Prostate gland (tissue), 2 donors: Measurements from ENCODE around the gene TTC27. TPM values are rescaled to one million over a fixed set of nuclear protein-coding genes. Genes with fewer than 3 reads are reported as not detected.

ENCODE experiments used
- DNase-seq: peaks from one replicate; pipeline ENCODE4 v3.0.0-alpha.2; 2019; ENCODE audit warnings: low spot score
- H3K27ac ChIP-seq, 2 donors: fragments of 200-600 bp; sonication (generic); 2 replicates each; pipeline ENCODE4 v1.5.1; 2017 to 2019
- H3K27me3 ChIP-seq: fragments of 200-600 bp; sonication (generic); replicated peaks from 2 replicates; pipeline ENCODE4 v1.5.1; 2019; ENCODE audit not compliant: insufficient read depth
- H3K36me3 ChIP-seq, 2 donors: fragments of 200-600 bp; sonication (generic); 1 replicate in 1 of 2; 2 replicates in 1 of 2; pipeline versions ENCODE4 v1.5.1 to v1.8.1; 2017 to 2019
- H3K4me1 ChIP-seq: fragments of 200-600 bp; sonication (generic); replicated peaks from 2 replicates; pipeline ENCODE4 v1.5.1; 2019
- H3K4me3 ChIP-seq, 2 donors: fragments of 200-600 bp; sonication (generic); 2 replicates each; pipeline ENCODE4 v1.5.1; 2017 to 2019
- H3K9me3 ChIP-seq: fragments of 200-600 bp; sonication (generic); 2 replicates; pipeline ENCODE4 v1.5.1; 2017
- POLR2A ChIP-seq: fragments of 450-650 bp; IDR thresholded peaks from one replicate; pipeline ENCODE4 v1.6.1; 2016; ENCODE audit warnings: antibody characterized with exemption, mild to moderate bottlenecking
- POLR2AphosphoS5 ChIP-seq: sonication (generic); formaldehyde crosslinking; IDR thresholded peaks from one replicate; pipeline ENCODE4 v1.6.1; 2017; ENCODE audit warnings: antibody characterized with exemption
- WGBS: methylation state at CpG from one replicate; pipeline ENCODE4 v1.1.5; 2018; 5-methylcytosine and 5-hydroxymethylcytosine counted together
- intact Hi-C: fragments of 100-400 bp; cut with DNase I; formaldehyde crosslinking; loops from one replicate; pipeline ENCODE4 v1.14.2; 2022
- total RNA-seq, 2 donors: library from RNA; depleted of rRNA; stranded (reverse); fragments of >200 nt; gene quantifications; one replicate each; pipeline ENCODE4 v1.1.0, GENCODE V29; 2016
- TF ChIP-seq, protein P1 (sequence below), 4 experiments: fragments of 200-600 bp in 2 of 4; fragments of 450-650 bp in 2 of 4; sonication (generic) in 2 of 4; IDR thresholded peaks; 1 replicate in 3 of 4; 2 replicates in 1 of 4; pipeline ENCODE4 v1.5.1; 2016 to 2019; ENCODE audit warnings: antibody characterized with exemption in 4 of 4, mild to moderate bottlenecking in 2 of 4, moderate library complexity in 2 of 4

TTC27 gene
- total RNA-seq, 2 donors from 2014 or later = 13.0 to 15.6 TPM

DNA sequence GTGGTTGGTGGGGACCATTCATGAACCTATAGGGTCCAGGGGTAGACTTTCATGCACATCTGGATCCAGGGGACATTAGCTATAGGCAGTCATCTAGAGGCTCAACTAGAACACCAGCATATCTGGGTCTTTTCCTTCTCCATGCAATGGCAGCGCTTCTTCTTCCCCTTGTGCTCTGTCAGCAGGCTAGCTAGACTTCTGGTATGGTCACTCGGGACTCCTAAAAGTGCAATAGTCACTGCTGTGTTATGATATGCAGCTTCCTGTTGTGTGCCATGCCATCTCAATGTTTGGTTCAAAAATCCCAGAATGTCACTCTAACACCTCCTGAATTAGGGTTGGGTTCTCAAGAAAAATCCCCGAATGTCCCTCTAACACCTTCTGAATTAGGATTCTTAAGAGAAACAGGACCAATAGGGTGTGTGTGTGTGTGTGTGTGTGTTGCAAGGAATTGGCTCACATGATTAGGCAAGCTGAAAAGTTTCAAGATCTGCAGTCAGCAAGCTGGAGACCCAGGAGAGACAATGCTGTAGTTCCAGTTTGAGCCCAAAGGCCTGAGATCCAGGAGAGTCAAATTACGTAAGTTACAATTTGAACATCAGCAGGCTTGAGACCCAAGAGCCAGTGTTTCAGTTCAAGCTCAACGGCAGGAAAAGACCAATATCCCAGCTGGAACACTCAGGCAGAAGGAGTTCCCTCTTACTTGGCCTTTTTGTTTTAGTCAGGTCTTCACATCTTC, 221.8 kb downstream of the TTC27 start:
- H3K4me1 ChIP-seq = no peaks in the 10 kb centered on the region
- H3K27ac ChIP-seq = no peak overlapping the region
- no peaks in the 10 kb centered on the region for H3K36me3 ChIP-seq
- H3K27me3 ChIP-seq = no peaks in the 10 kb centered on the region
- intact Hi-C loops = no loop called here
- 90% methylated on average over 5 of the region's 5 CpGs for WGBS
- no peak for DNase-seq
- no peak overlapping the region for H3K4me3 ChIP-seq
- TF ChIP-seq POLR2AphosphoS5 = no peak
- TF ChIP-seq POLR2A = no peak
- TF ChIP-seq, protein P1, sequence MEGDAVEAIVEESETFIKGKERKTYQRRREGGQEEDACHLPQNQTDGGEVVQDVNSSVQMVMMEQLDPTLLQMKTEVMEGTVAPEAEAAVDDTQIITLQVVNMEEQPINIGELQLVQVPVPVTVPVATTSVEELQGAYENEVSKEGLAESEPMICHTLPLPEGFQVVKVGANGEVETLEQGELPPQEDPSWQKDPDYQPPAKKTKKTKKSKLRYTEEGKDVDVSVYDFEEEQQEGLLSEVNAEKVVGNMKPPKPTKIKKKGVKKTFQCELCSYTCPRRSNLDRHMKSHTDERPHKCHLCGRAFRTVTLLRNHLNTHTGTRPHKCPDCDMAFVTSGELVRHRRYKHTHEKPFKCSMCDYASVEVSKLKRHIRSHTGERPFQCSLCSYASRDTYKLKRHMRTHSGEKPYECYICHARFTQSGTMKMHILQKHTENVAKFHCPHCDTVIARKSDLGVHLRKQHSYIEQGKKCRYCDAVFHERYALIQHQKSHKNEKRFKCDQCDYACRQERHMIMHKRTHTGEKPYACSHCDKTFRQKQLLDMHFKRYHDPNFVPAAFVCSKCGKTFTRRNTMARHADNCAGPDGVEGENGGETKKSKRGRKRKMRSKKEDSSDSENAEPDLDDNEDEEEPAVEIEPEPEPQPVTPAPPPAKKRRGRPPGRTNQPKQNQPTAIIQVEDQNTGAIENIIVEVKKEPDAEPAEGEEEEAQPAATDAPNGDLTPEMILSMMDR (IDR thresholded peaks at IDR 0.05) = no peak
- no peaks in the 10 kb centered on the region for H3K9me3 ChIP-seq

DNA sequence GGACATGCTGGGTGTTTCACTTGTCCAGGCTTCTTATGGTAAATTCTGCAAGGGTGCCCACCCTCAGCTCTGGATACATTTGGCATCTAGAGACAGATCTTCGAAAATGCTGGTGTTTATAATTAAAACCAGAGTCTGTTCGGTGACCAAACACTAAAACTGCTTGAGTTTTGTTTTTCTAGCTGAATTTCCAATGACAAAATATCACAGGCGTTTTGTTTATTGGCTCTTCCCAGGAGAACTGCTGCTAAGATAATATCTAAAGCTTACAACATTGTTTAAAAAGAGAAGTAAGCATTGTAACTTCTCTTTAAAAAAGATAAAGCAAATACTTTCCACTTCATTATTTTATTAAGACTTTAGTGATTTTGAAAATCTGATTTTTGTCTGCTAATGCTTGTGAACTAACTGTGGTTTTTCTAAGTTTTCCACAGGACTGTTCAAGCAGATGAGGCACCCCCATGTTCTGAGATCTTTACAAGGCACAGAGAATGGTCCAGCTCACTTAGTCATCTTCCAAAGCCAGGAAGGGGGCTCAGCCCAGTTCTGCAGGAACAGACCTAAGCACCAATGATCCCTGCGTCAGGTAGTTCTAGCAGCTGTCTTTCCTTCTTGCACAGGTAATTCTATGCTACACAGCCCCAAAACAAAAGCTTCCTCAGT, 224.1 kb downstream of the TTC27 start:
- no peak overlapping the region for H3K27ac ChIP-seq
- no peaks in the 10 kb centered on the region for H3K9me3 ChIP-seq
- no peaks in the 10 kb centered on the region for H3K4me1 ChIP-seq
- intact Hi-C loops = no loop called here
- WGBS = 30% methylated on average over 4 of the region's 4 CpGs
- no peaks in the 10 kb centered on the region for H3K36me3 ChIP-seq
- H3K27me3 ChIP-seq = no peaks in the 10 kb centered on the region
- no peak overlapping the region for H3K4me3 ChIP-seq
- TF ChIP-seq POLR2AphosphoS5 = no peak
- TF ChIP-seq, protein P1 (IDR thresholded peaks at IDR 0.05) = no peak
- no peak for TF ChIP-seq POLR2A
- no peak for DNase-seq

DNA sequence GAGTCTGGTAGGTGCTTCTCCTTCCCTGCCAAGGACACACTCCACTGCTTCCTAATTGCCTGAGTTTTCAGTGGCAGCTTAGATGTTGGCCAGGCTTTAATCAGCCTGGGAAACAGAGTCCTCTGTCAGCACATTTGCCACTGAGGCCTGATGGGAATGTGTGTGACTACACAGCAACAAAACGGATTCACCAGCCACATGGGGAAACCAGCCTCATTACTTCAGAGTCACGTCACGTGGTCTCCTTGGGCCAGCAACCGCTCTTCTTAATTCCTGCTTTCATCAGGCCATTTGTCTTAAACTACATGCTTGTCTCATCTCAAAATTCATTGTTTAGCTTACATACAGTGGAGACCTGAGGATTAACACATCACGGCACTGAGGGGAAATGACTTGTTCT, 225.0 kb downstream of the TTC27 start:
- Histone ChIP-seq H3K4me3 (no peak overlapping the region), H3K27me3 (no peaks in the 10 kb centered on the region), H3K9me3 (no peaks in the 10 kb centered on the region), H3K27ac (no peak overlapping the region), H3K4me1 (no peaks in the 10 kb centered on the region), H3K36me3 (no peaks in the 10 kb centered on the region)
- TF ChIP-seq, protein P1 (IDR thresholded peaks at IDR 0.05) = no peak
- TF ChIP-seq POLR2AphosphoS5 = no peak
- WGBS = 91% methylated on average over 5 of the region's 5 CpGs
- intact Hi-C loops = no loop called here
- DNase-seq = no peak

DNA sequence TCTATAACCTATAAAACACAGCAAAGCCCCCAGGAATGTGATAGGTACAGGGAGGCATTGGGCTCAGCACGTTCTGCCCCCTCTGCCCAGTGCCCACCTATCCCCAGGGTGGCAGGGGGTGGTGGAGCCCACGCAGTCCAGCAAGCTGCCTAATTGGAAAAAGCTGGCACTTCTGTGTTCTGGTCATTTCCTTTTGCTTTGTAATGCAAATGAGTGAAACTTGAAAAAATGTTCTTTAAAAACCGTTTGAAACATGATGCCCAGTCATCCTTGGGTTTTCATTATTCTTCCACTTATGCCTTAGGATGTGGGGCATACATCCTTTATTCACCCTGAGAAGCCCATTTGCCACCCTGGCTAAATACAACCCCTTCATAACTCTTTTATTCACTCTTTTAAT, 229.0 kb downstream of the TTC27 start:
- Histone ChIP-seq H3K27me3 (no peaks in the 10 kb centered on the region), H3K4me1 (no peaks in the 10 kb centered on the region), H3K27ac (no peak overlapping the region), H3K36me3 (no peaks in the 10 kb centered on the region), H3K4me3 (no peak overlapping the region), H3K9me3 (no peaks in the 10 kb centered on the region)
- intact Hi-C loops = no loop called here
- 44% methylated on average over 3 of the region's 3 CpGs for whole genome bisulfite sequencing
- TF ChIP-seq POLR2AphosphoS5 = no peak
- TF ChIP-seq, protein P1 (IDR thresholded peaks at IDR 0.05) = no peak
- TF ChIP-seq POLR2A = no peak
- no peak for DNase-seq

DNA sequence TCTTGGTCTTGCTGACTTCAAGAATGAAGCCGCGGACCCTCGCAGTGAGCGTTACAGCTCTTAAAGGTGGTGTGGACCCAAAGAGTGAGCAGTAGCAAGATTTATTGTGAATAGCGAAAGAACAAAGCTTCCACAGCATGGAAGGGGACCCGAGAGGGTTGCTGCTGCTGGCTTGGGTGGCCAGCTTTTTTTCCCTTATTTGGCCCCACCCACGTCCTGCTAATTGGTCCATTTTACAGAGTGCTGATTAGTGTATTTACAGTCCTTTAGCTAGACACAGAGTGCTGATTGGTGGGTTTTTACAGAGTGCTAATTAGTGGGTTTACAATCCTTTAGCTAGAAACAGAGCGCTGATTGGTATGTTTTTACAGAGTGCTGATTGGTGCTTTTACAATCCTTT, 230.9 kb downstream of the TTC27 start:
- WGBS = 93% methylated on average over 8 of the region's 8 CpGs

More for the DNA sequence above, 230.9 kb downstream of the TTC27 start:
- TF ChIP-seq POLR2A (no peak), POLR2AphosphoS5 (no peak)
- TF ChIP-seq, protein P1 (IDR thresholded peaks at IDR 0.05) = no peak
- no peak overlapping the region for H3K4me3 ChIP-seq
- H3K36me3 ChIP-seq = no peaks in the 10 kb centered on the region
- H3K9me3 ChIP-seq = no peaks in the 10 kb centered on the region
- H3K27me3 ChIP-seq = no peaks in the 10 kb centered on the region
- no peak for DNase-seq
- no peak overlapping the region for H3K27ac ChIP-seq
- no peaks in the 10 kb centered on the region for H3K4me1 ChIP-seq
- intact Hi-C loops = no loop called here
